Endodermal cell (in vitro differentiated cells): ENCODE data around the gene CHRNB1. TPM values are rescaled to one million over a fixed set of nuclear protein-coding genes. Genes with fewer than 3 reads are reported as not detected.

Experiments used
- DNase-seq: peaks from one replicate; pipeline ENCODE4 v3.0.0-alpha.2; 2017
- H3K27ac ChIP-seq: 2 replicates; pipeline ENCODE4 v1.5.1; 2013; ENCODE audit warnings: mild to moderate bottlenecking, low read depth, low read length, moderate library complexity
- H3K27me3 ChIP-seq: 2 replicates; pipeline ENCODE4 v1.6.1; 2013; ENCODE audit warnings: mild to moderate bottlenecking, low read length, moderate library complexity; ENCODE audit not compliant: insufficient read depth, control insufficient read depth, poor library complexity, severe bottlenecking
- H3K36me3 ChIP-seq: 2 replicates; pipeline ENCODE4 v1.7.0; 2013; ENCODE audit warnings: mild to moderate bottlenecking, low read length, moderate library complexity; ENCODE audit not compliant: control insufficient read depth, insufficient read depth
- H3K4me1 ChIP-seq: one replicate; pipeline ENCODE4 v1.7.0; 2013; ENCODE audit warnings: low read length; ENCODE audit not compliant: control insufficient read depth, insufficient read depth
- H3K4me3 ChIP-seq: 2 replicates; pipeline ENCODE4 v1.5.1; 2013; ENCODE audit warnings: mild to moderate bottlenecking, low read length, moderate library complexity
- H3K9ac ChIP-seq: 2 replicates; pipeline ENCODE4 v1.6.1; 2013; ENCODE audit warnings: mild to moderate bottlenecking, low read length, moderate library complexity; ENCODE audit not compliant: poor library complexity, severe bottlenecking; ENCODE audit errors: extremely low read depth
- H3K9me3 ChIP-seq: 2 replicates; pipeline ENCODE4 v1.6.1; 2013; ENCODE audit warnings: mild to moderate bottlenecking, low read length, moderate library complexity; ENCODE audit not compliant: control insufficient read depth
- H3K27ac Mint-ChIP-seq: 2 replicates; pipeline ENCODE4 v1.8.0; 2020; ENCODE audit warnings: mixed read lengths
- H3K27me3 Mint-ChIP-seq: 2 replicates; pipeline ENCODE4 v1.8.0; 2021; ENCODE audit warnings: mild to moderate bottlenecking, mixed read lengths; ENCODE audit not compliant: insufficient read depth
- H3K36me3 Mint-ChIP-seq: 2 replicates; pipeline ENCODE4 v1.8.0; 2020; ENCODE audit warnings: low read depth, mixed read lengths
- H3K4me1 Mint-ChIP-seq: 2 replicates; pipeline ENCODE4 v1.8.0; 2020; ENCODE audit warnings: mixed read lengths
- H3K4me3 Mint-ChIP-seq: 2 replicates; pipeline ENCODE4 v1.8.0; 2020; ENCODE audit warnings: mild to moderate bottlenecking, moderate library complexity, mixed read lengths
- H3K9me3 Mint-ChIP-seq: 2 replicates; pipeline ENCODE4 v1.8.0; 2020; ENCODE audit warnings: mild to moderate bottlenecking, mixed read lengths
- CTCF ChIP-seq: fragments of 200-600 bp; sonication (generic); conservative IDR thresholded peaks from 2 replicates; pipeline ENCODE4 v1.5.0; 2021; ENCODE audit warnings: antibody characterized with exemption, mild to moderate bottlenecking
- WGBS, 2 experiments: methylation state at CpG; one replicate each; pipeline versions ENCODE4 v1.1.5 to v1.1.7; 2013; ENCODE audit warnings: missing lambda C conversion rate in 2 of 2, mixed read lengths in 1 of 2; ENCODE audit not compliant: insufficient coverage in 1 of 2, insufficient read length in 1 of 2; 5-methylcytosine and 5-hydroxymethylcytosine counted together
- total RNA-seq, 2 donors: library from RNA; stranded (reverse); fragmentation: NEBNext Ultra II Directional in 1 of 2; extraction: Animal tissue kit (Norgen Biotek cat#: 25700) in 1 of 2; gene quantifications; 2 replicates in 1 of 2; 3 replicates in 1 of 2; pipeline ENCODE4 v1.2.1, GENCODE V29; 2021

Gene CHRNB1
- total RNA-seq, 2 donors from 2014 or later: 8.7 to 11.6 TPM

DNA sequence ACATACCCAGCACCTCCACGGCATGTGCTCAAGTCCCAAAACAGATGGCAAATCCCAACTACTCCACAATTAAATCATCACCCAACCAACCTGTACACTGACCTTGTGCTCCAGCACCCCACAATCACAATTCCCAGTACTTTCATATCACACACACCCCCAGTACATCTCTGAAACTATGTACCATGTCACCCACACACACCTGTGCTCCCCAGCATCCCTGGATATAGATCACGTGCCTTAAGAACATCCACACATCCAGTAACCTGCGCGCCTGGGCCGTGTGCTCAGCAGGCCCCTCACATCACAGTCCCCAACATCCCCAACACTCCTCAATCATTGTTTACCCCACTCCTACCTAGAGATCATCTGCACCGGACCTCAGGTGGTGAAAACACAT lies 35.1 kb upstream of the CHRNB1 start:
- Histone ChIP-seq H3K9me3 (no peaks in the 10 kb centered on the region), H3K4me1 (no peaks in the 10 kb centered on the region), H3K9ac (no peak overlapping the region), H3K27me3 (no peaks in the 10 kb centered on the region), H3K27ac (no peak overlapping the region), H3K4me3 (no peak overlapping the region), H3K36me3 (peaks cover 24% of the 10 kb centered on the region)
- Mint-ChIP-seq H3K4me3 (no peak overlapping the region), H3K27ac (no peak overlapping the region), H3K9me3 (no peaks in the 10 kb centered on the region), H3K36me3 (peaks cover 28% of the 10 kb centered on the region), H3K4me1 (peaks cover 10% of the 10 kb centered on the region), H3K27me3 (peaks cover 16% of the 10 kb centered on the region)
- WGBS, 2 experiments: 92 to 94% methylated on average over 5 to 6 of the region's 6 CpGs
- DNase-seq: no peak
- no peak for TF ChIP-seq CTCF

- no peaks in the 10 kb centered on the region for H3K4me1 ChIP-seq
- no peak overlapping the region for H3K4me3 Mint-ChIP-seq
- WGBS, 2 experiments: 94 to 97% methylated on average over 11 to 25 of the region's 25 CpGs
- H3K4me3 ChIP-seq: no peak overlapping the region
- peaks cover 39% of the 10 kb centered on the region for H3K36me3 Mint-ChIP-seq
- no peak for DNase-seq
- peaks cover 16% of the 10 kb centered on the region for H3K27me3 Mint-ChIP-seq
- peaks cover 9% of the 10 kb centered on the region for H3K4me1 Mint-ChIP-seq
- no peak overlapping the region for H3K9ac ChIP-seq
- H3K27ac Mint-ChIP-seq: no peak overlapping the region
- H3K9me3 ChIP-seq: no peaks in the 10 kb centered on the region
- no peak overlapping the region for H3K27ac ChIP-seq
- no peak for TF ChIP-seq CTCF
- H3K36me3 ChIP-seq: peaks cover 32% of the 10 kb centered on the region
- no peaks in the 10 kb centered on the region for H3K9me3 Mint-ChIP-seq
- no peaks in the 10 kb centered on the region for H3K27me3 ChIP-seq
These were observed 34.0 kb upstream of the CHRNB1 start for GRCh38 chr17:7410634-7411426.

DNA sequence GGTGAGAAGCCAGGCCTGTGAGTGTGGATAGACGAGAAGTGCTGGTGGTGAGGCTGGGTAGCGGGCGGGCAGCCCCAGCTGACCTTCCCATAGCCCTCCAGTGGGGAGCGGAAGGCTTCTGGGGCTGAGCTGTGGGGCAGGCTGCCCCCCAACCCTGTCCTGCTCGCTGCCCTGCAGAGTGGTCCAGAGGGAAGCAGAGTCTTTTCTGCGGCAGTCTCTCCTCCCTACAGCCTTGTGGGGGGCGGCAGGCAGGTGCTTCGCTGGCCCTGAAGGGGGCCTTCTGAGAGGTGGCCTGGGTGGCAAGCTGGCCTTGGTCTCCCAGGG lies 33.5 kb upstream of the CHRNB1 start:
- H3K36me3 ChIP-seq: peaks cover 34% of the 10 kb centered on the region
- no peak overlapping the region for H3K9ac ChIP-seq
- DNase-seq: no peak
- 77 to 92% methylated on average over 2 to 8 of the region's 8 CpGs for WGBS, 2 experiments
- Mint-ChIP-seq H3K27ac (no peak overlapping the region), H3K36me3 (peaks cover 42% of the 10 kb centered on the region), H3K9me3 (no peaks in the 10 kb centered on the region), H3K4me3 (no peak overlapping the region), H3K4me1 (peaks cover 7% of the 10 kb centered on the region), H3K27me3 (peaks cover 16% of the 10 kb centered on the region)
- no peak overlapping the region for H3K4me3 ChIP-seq
- no peak for TF ChIP-seq CTCF
- H3K27me3 ChIP-seq: no peaks in the 10 kb centered on the region
- no peak overlapping the region for H3K27ac ChIP-seq
- H3K4me1 ChIP-seq: no peaks in the 10 kb centered on the region
- H3K9me3 ChIP-seq: no peaks in the 10 kb centered on the region
